GM20000 (cell line): ENCODE measurements around the gene GPRASP2.
"Not testable (repeated sequence)": the region's sequence is repeated elsewhere in the genome, so short reads cannot be mapped to it uniquely, and the experiment has no call there.

Source experiments
- DNase-seq: peaks from one replicate; pipeline ENCODE4 v3.0.0; 2012; ENCODE audit warnings: low spot score
- CTCF ChIP-seq: IDR thresholded peaks from 2 replicates; pipeline ENCODE4 v1.5.1; 2012; ENCODE audit warnings: mild to moderate bottlenecking, control low read depth; ENCODE audit errors: extremely low read depth, missing control alignments

GPRASP2 gene

DNA sequence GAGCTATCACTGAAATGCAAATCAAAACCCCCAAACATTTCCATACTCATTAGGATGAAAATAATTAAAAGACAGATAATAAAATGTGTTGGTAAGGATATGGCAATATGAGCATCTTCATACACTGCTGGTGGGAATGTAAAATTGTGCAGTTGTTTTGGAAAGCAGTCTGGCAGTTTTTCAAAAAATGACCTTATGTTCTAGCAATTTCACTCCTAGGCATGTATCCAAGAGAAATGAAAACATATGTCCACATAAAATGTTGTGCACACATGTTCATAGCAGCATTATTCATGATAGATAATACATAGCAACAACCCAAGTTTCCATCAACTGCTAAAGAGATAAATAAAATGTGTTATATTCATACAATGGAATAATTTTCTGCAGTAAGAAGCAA, 14.8 kb upstream of the GPRASP2 start:
- no peak for DNase-seq

GRCh38 chrX:102708900-102709299, 3.3 kb upstream of the GPRASP2 start:
- DNase-seq = no peak
- no peak for TF ChIP-seq CTCF

More for the DNA sequence above, 14.8 kb upstream of the GPRASP2 start:
- TF ChIP-seq CTCF = no peak

DNA sequence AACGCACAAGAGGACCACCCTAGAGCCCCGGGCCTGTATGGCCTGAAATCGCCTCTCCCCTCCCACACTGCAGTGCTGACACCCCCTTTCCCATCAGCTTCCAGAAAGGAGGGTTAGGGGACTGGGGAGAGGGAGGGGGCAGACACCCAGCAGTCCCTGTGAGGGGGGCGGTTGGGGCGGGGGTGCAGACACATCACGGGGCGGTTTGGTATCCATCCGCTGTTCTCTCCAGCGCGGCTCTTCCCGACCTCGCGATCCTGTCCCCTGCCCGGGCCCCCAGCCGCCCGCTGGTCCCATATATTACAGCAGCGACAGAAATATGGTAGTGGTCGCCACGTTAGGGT, 404 bp upstream of the GPRASP2 start:
- DNase-seq = no peak
- TF ChIP-seq CTCF = no peak

GRCh38 chrX:102712981-102713625, 855 bp downstream of the GPRASP2 start:
- no peak for DNase-seq
- peak; percentile 9 for TF ChIP-seq CTCF

- no peak for DNase-seq
- no peak for TF ChIP-seq CTCF
Measured at GRCh38 chrX:102714994-102715393, 2.7 kb downstream of the GPRASP2 start.

DNA sequence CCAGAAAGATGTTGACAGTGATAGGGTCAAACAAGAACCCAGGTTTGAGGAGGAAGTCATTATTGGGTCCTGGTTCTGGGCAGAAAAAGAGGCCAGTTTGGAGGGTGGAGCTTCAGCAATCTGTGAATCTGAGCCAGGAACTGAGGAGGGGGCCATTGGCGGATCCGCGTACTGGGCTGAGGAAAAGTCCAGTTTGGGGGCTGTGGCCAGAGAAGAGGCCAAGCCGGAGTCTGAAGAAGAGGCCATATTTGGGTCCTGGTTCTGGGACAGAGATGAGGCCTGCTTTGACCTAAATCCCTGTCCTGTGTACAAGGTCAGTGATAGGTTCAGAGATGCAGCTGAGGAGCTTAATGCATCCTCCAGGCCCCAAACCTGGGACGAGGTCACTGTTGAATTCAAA, 3.7 kb downstream of the GPRASP2 start:
- no peak for TF ChIP-seq CTCF
- no peak for DNase-seq

DNA sequence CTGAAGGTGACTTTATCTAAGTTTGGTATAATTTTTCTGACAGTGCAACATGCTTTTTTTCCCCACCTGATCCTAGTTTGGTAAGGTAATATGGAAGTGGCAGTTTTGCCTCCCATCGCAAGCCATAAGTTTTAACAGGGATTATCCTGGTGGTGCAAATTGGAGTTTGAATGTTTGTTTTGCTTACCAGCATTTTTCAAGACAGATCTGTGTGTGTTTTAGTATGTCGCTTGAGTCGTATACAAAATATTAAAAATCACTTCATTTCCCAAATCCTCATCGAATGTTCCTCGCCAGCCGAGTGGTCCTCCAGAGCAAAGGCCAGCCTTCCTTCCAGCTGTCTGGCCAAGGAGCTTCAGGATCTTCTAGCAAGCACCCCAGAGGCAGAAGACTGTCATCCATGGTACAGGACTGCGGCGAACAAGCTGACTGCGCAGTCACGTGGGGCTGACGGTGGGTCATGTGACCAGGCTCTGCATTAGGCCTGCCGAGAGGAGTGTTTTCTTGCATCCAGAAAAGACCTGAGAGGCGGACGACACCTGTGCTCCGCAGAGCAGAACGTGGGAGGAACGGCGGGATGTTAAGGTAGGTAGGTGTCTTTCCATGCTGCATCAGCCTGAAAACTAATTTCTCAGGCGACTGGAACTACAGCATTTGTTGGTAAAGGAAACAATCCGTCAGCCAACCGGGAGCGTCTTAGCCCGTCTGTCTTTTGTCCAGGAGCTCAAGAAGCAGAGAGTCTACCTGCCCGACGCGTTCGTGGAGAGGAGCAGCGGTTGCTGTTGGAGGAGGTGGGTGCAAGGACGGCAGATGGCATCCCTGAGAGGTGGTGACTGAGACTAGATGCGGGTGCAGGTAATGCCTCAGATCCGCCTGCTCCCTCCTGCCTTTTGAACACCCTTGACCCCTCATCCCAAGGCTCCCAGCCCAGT, 8.3 kb downstream of the GPRASP2 start, which contains the start of gene GPRASP3:
Gene GPRASP3 (plus strand): TSS at position 507 of the 932 bp plus-strand sequence. CDS start 28,253 bp downstream, outside the sequence.
- TF ChIP-seq CTCF = no peak
- DNase-seq = peak; percentile 59

DNA sequence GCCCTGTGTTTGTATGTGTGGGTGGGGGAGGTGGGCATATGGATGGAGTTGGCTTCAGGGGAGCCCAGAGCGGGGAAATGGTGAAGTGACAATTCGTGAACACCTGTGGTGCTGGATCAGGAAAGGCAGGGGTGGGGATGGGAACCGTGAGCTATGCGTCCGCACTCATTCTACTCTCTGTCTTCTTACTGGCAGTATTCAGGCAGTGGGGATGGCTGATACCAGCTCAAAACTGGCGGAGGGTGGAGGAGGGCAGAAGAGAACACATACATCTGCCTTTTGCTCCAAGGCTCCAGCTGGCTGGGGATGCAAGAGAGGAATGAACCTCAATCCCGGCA, 8.9 kb downstream of the GPRASP2 start:
- DNase-seq = not testable (repeated sequence)
